ENCODE data around the gene GJA4.

Gene GJA4

GRCh38 chr1:34840426-34840825 is 47.6 kb downstream of the GJA4 start:
- no peak for DNase-seq

GRCh38 chr1:34842073-34842472 is 49.3 kb downstream of the GJA4 start:
- no peak for DNase-seq

DNA sequence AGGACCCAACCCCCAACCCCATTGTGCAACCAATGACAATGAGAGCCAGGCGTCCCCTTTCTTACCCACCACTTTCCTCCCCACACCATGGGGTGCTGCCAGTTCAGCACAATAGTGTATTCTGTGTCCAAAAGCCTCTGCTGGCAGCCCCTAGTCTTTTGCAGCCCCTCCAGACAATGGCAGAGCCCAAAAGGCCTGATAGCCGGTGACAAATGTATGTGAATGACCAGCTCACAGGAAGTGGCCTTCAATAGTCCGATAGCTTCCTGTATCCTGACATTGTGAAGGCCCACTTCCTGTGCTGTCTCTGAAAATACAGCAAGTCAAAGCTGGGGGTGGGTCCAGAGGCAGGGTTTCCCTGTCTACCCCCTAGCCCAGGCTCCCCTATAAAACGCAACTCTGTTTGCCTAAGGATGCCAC is 50.2 kb downstream of the GJA4 start:
- DNase-seq, result peak in 1 of 14 donors; percentile 6

DNA sequence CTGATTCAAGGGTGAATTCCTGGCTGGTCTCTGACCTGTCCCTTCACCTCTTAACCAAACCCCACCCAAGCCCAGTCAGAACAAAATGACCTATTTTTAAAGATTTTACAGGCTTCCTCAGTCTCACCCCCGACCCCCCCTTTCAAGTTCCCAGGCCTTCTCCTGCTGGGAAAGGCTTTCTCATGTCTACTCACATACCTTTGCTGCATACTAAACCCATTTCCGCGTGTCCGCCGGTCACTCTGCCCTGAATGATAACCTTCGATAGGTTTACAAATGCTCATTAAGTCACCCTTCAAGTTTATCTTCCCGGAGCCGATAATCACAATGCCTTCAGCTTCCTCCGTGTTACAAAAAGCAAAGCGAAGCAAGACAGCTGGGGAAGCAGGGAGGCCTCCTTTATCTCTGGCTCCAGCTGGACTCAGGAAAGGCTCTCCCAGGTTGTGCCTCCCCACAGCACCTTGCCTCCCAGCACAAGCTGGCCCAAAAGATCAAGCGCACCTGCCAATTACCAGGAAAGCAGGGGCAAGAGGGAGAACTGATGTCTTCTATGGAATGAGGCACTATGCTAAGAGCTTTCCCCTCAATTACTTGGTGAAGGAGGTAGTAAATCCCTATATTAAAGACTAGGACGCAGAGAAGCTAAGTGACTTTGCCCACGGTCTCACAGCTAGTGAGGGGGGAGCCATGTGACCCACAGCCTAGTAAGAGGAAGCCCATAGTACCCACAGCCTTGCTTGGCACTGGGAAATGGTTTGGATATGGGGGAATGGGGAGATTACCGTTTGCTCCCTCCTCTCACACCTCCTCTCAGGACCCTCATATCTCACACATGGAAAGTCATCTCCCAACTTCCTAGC is 50.8 kb downstream of the GJA4 start:
- no peak for DNase-seq

DNA sequence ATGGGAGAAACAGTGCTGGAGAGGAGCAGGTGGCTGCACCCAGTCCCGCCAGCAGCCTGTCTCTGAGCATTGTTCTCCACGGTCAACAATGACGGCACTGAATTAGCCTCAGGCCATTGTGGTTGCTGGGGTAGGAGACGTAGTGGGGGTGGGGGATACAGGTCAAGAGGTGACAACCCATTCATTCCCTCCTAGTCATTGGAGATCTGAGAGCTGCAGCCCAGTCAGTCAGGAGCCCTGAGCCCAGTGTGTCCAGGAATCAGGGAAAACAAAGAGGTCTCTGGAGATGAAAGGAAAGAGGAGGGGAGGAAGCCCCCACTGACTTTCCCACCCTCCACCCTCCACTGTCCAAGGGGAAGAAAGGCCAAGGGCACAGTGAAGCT is 51.4 kb downstream of the GJA4 start:
- DNase-seq, result peak in 4 of 14 donors; percentile 15 to 21 (median 19)
